Epithelial cell of proximal tubule (primary cell): ENCODE measurements around the gene TKTL2. TPM values are rescaled to one million over a fixed set of nuclear protein-coding genes. Genes with fewer than 3 reads are reported as not detected.

Experiments
- DNase-seq: peaks from one replicate; pipeline ENCODE4 v3.0.0-alpha.2; 2011; ENCODE audit warnings: low read depth
- H3K4me3 ChIP-seq: 2 replicates; pipeline ENCODE4 v1.5.1; 2011; ENCODE audit warnings: low read depth, mild to moderate bottlenecking, low read length
- CTCF ChIP-seq: conservative IDR thresholded peaks from 2 replicates; pipeline ENCODE4 v1.5.1; 2012; ENCODE audit warnings: low read depth, mild to moderate bottlenecking, low read length
- total RNA-seq: library from RNA; depleted of rRNA; stranded (reverse); fragments of >200 nt; gene quantifications from 2 replicates; pipeline ENCODE4 v1.2.3, GENCODE V29; 2015

Gene TKTL2
- total RNA-seq, 1 donor from 2014 or later, result not detected

- peak overlapping the region; percentile 95 for H3K4me3 ChIP-seq
- no peak for TF ChIP-seq CTCF
- DNase-seq, result no peak
These were observed 20.2 kb upstream of the TKTL2 start for GRCh38 chr4:163493643-163494359.

GRCh38 chr4:163492951-163493504 is 19.5 kb upstream of the TKTL2 start:
- DNase-seq, result no peak
- no peak overlapping the region for H3K4me3 ChIP-seq
- TF ChIP-seq CTCF, result no peak

- no peak for TF ChIP-seq CTCF
These were observed 16.4 kb upstream of the TKTL2 start for GRCh38 chr4:163489929-163490328.

GRCh38 chr4:163486321-163486720 is 12.8 kb upstream of the TKTL2 start:
- no peak for DNase-seq
- H3K4me3 ChIP-seq, result no peak overlapping the region
- no peak for TF ChIP-seq CTCF

More at GRCh38 chr4:163489929-163490328, 16.4 kb upstream of the TKTL2 start:
- no peak overlapping the region for H3K4me3 ChIP-seq
- no peak for DNase-seq

- no peak for DNase-seq
- no peak overlapping the region for H3K4me3 ChIP-seq
- TF ChIP-seq CTCF, result no peak
These were observed 12.0 kb upstream of the TKTL2 start for GRCh38 chr4:163485589-163485988.

- no peak overlapping the region for H3K4me3 ChIP-seq
- TF ChIP-seq CTCF, result peak; percentile 63
- DNase-seq, result no peak
These were observed 11.4 kb upstream of the TKTL2 start for GRCh38 chr4:163484906-163485305.

GRCh38 chr4:163482190-163482589 is 8.6 kb upstream of the TKTL2 start:
- H3K4me3 ChIP-seq, result no peak overlapping the region
- no peak for DNase-seq
- TF ChIP-seq CTCF, result no peak
